GM12864 (cell line): ENCODE results near the gene ARFGAP3.

ENCODE experiments used
- DNase-seq: peaks from one replicate; pipeline ENCODE4 v3.0.0-alpha.2; 2011; ENCODE audit warnings: low read depth
- H3K4me3 ChIP-seq: 2 replicates; pipeline ENCODE4 v1.5.1; 2011; ENCODE audit warnings: mild to moderate bottlenecking, low read depth, low read length, control low read depth
- CTCF ChIP-seq: IDR thresholded peaks from 2 replicates; pipeline ENCODE4 v1.5.1; 2011; ENCODE audit warnings: low read depth, mild to moderate bottlenecking, moderate library complexity, low read length, control low read depth, inconsistent platforms; ENCODE audit errors: missing control alignments

ARFGAP3 gene

GRCh38 chr22:42777126-42777525 lies 79.9 kb downstream of the ARFGAP3 start:
- no peak overlapping the region for H3K4me3 ChIP-seq
- TF ChIP-seq CTCF = no peak
- DNase-seq = no peak

GRCh38 chr22:42773167-42773566 lies 83.9 kb downstream of the ARFGAP3 start:
- no peak for TF ChIP-seq CTCF
- DNase-seq = no peak

GRCh38 chr22:42772647-42773046 lies 84.4 kb downstream of the ARFGAP3 start:
- DNase-seq = no peak
- H3K4me3 ChIP-seq = no peak overlapping the region
- no peak for TF ChIP-seq CTCF

More at GRCh38 chr22:42773167-42773566, 83.9 kb downstream of the ARFGAP3 start:
- H3K4me3 ChIP-seq = no peak overlapping the region

GRCh38 chr22:42770941-42771647 lies 86.0 kb downstream of the ARFGAP3 start:
- no peak for DNase-seq
- no peak for TF ChIP-seq CTCF
- no peak overlapping the region for H3K4me3 ChIP-seq

- TF ChIP-seq CTCF = no peak
- DNase-seq = no peak
- no peak overlapping the region for H3K4me3 ChIP-seq
Observed at GRCh38 chr22:42770448-42770726, 86.7 kb downstream of the ARFGAP3 start.

GRCh38 chr22:42769574-42770447 lies 87.3 kb downstream of the ARFGAP3 start:
- no peak for DNase-seq
- H3K4me3 ChIP-seq = peak overlapping the region; percentile 44
- no peak for TF ChIP-seq CTCF
